ENCODE measurements around the gene KRTAP4-6.

The KRTAP4-6 gene

GRCh38 chr17:41096055-41096454, 44.3 kb downstream of the KRTAP4-6 start:
- Histone ChIP-seq H3K27ac (ENCODE audit: insufficient read depth, low read length, poor library complexity, severe bottlenecking) (no peak overlapping the region), H3K27me3 (replicated peaks; ENCODE audit: control insufficient read depth, insufficient read depth, low read length, poor library complexity, severe bottlenecking) (no peaks in the 10 kb centered on the region), H3K9me3 (ENCODE audit: control insufficient read depth, low read length) (no peaks in the 10 kb centered on the region), H3K4me3 (ENCODE audit: insufficient read depth, low read depth, low read length, poor library complexity, severe bottlenecking) (no peak overlapping the region), H3K4me1 (ENCODE audit: control insufficient read depth, insufficient read depth, low read length, poor library complexity, severe bottlenecking) (no peaks in the 10 kb centered on the region), H3K36me3 (ENCODE audit: control insufficient read depth, insufficient read depth, low read length) (no peaks in the 10 kb centered on the region)
- DNase-seq: no peak
